ENCODE data around the gene SNX5. TPM values are rescaled to one million over a fixed set of nuclear protein-coding genes. Genes with fewer than 3 reads are reported as not detected.

Gene SNX5
- total RNA-seq, 2 experiments from 2014 or later = 58.3 to 60.3 TPM

- no peak overlapping the region for H3K27ac Mint-ChIP-seq
- TF ChIP-seq CTCF (IDR thresholded peaks at IDR 0.05) = no peak
- H3K4me3 Mint-ChIP-seq = no peak overlapping the region
- H3K4me1 Mint-ChIP-seq (ENCODE audit: low read depth) = peaks cover 11% of the 10 kb centered on the region
- DNase-seq = no peak
- H3K9me3 Mint-ChIP-seq = no peaks in the 10 kb centered on the region
- H3K36me3 ChIP-seq (ENCODE audit: insufficient read depth, low read length) = no peaks in the 10 kb centered on the region
- H3K27ac ChIP-seq (ENCODE audit: low read depth in 1 of 2, low read length in 2 of 2) = no peak overlapping the region
- no peak for ATAC-seq (ENCODE audit: poor library complexity)
- H3K27me3 Mint-ChIP-seq = no peaks in the 10 kb centered on the region
- intact Hi-C loops (cut with DNase I, micrococcal nuclease) = no loop called here
- ChIA-PET POLR2A (no interaction called here), CTCF (no interaction called here)
- H3K27me3 ChIP-seq (ENCODE audit: control insufficient read depth in 1 of 2, insufficient read depth in 2 of 2, low read length in 2 of 2) = no peaks in the 10 kb centered on the region
- H3K36me3 Mint-ChIP-seq (ENCODE audit: low read depth) = no peaks in the 10 kb centered on the region
- H3K4me1 ChIP-seq (ENCODE audit: insufficient read depth, low read length) = peaks cover 12% of the 10 kb centered on the region
- H3K4me3 ChIP-seq (ENCODE audit: low read length) = no peak overlapping the region
- peaks cover 0 to 7% of the 10 kb centered on the region in 2 experiments for H3K9me3 ChIP-seq (ENCODE audit: control insufficient read depth in 1 of 2, insufficient read depth in 1 of 2, low read length in 2 of 2)
These were observed 33.4 kb downstream of the SNX5 start for GRCh38 chr20:17935186-17935585.

- H3K27me3 ChIP-seq (ENCODE audit: control insufficient read depth in 1 of 2, insufficient read depth in 2 of 2, low read length in 2 of 2) = no peaks in the 10 kb centered on the region
- no peak overlapping the region for H3K27ac ChIP-seq (ENCODE audit: low read depth in 1 of 2, low read length in 2 of 2)
- POLR2A ChIA-PET = interaction anchor here (0.6 kb wide), 1 partner anchor 24 kb away, joined by 3 read pairs; no protein-coding TSS in a partner anchor
- CTCF ChIA-PET = no interaction called here
- peaks cover 0 to 7% of the 10 kb centered on the region in 2 experiments for H3K9me3 ChIP-seq (ENCODE audit: control insufficient read depth in 1 of 2, insufficient read depth in 1 of 2, low read length in 2 of 2)
- no peaks in the 10 kb centered on the region for H3K36me3 Mint-ChIP-seq (ENCODE audit: low read depth)
- no peaks in the 10 kb centered on the region for H3K9me3 Mint-ChIP-seq
- H3K36me3 ChIP-seq (ENCODE audit: insufficient read depth, low read length) = no peaks in the 10 kb centered on the region
- no peak for TF ChIP-seq CTCF (IDR thresholded peaks at IDR 0.05)
- H3K27me3 Mint-ChIP-seq = no peaks in the 10 kb centered on the region
- H3K4me1 ChIP-seq (ENCODE audit: insufficient read depth, low read length) = peaks cover 8% of the 10 kb centered on the region
- no peak overlapping the region for H3K27ac Mint-ChIP-seq
- peaks cover 5% of the 10 kb centered on the region for H3K4me1 Mint-ChIP-seq (ENCODE audit: low read depth)
- H3K4me3 ChIP-seq (ENCODE audit: low read length) = no peak overlapping the region
- no peak overlapping the region for H3K4me3 Mint-ChIP-seq
- intact Hi-C loops (cut with DNase I, micrococcal nuclease) = no loop called here
- DNase-seq (no peak), ATAC-seq (ENCODE audit: poor library complexity) (no peak)
These were observed 34.3 kb downstream of the SNX5 start for GRCh38 chr20:17934141-17934862.

- Histone ChIP-seq H3K27ac (ENCODE audit: low read depth in 1 of 2, low read length in 2 of 2) (no peak overlapping the region), H3K36me3 (ENCODE audit: insufficient read depth, low read length) (no peaks in the 10 kb centered on the region), H3K9me3 (ENCODE audit: control insufficient read depth in 1 of 2, insufficient read depth in 1 of 2, low read length in 2 of 2) (peaks cover 0 to 7% of the 10 kb centered on the region in 2 experiments), H3K4me1 (ENCODE audit: insufficient read depth, low read length) (peaks cover 2% of the 10 kb centered on the region), H3K27me3 (ENCODE audit: control insufficient read depth in 1 of 2, insufficient read depth in 2 of 2, low read length in 2 of 2) (no peaks in the 10 kb centered on the region), H3K4me3 (ENCODE audit: low read length) (no peak overlapping the region)
- intact Hi-C loops (cut with DNase I, micrococcal nuclease) = no loop called here
- H3K27me3 Mint-ChIP-seq = no peaks in the 10 kb centered on the region
- TF ChIP-seq CTCF (IDR thresholded peaks at IDR 0.05) = no peak
- H3K9me3 Mint-ChIP-seq = no peaks in the 10 kb centered on the region
- no peak for DNase-seq
- no peaks in the 10 kb centered on the region for H3K4me1 Mint-ChIP-seq (ENCODE audit: low read depth)
- ChIA-PET POLR2A (no interaction called here), CTCF (no interaction called here)
- no peak overlapping the region for H3K27ac Mint-ChIP-seq
- ATAC-seq (ENCODE audit: poor library complexity) = no peak
- H3K36me3 Mint-ChIP-seq (ENCODE audit: low read depth) = no peaks in the 10 kb centered on the region
- H3K4me3 Mint-ChIP-seq = no peak overlapping the region
These were observed 34.9 kb downstream of the SNX5 start for GRCh38 chr20:17933711-17934110.
